Sigmoid colon (tissue), 7 donors: ENCODE results near the gene NRP2. TPM values are rescaled to one million over a fixed set of nuclear protein-coding genes. Genes with fewer than 3 reads are reported as not detected.
A peak's percentile ranks its signal among the peaks of the same experiment; 100 is the strongest.

Experiments
- DNase-seq: peaks from one replicate; pipeline ENCODE4 v3.0.0-alpha.2; 2019
- H3K27ac ChIP-seq, 4 donors: fragments of 200-600 bp; sonication (generic); one replicate each; pipeline ENCODE4 v1.5.1; 2016 to 2019; ENCODE audit warnings: mild to moderate bottlenecking in 1 of 4
- H3K27me3 ChIP-seq, 3 donors: fragments of 200-600 bp; sonication (generic); one replicate each; pipeline ENCODE4 v1.5.1; 2019; ENCODE audit warnings: mild to moderate bottlenecking in 1 of 3
- H3K36me3 ChIP-seq, 4 donors: fragments of 200-600 bp; sonication (generic); one replicate each; pipeline ENCODE4 v1.5.1; 2016 to 2019
- H3K4me1 ChIP-seq, 4 donors: fragments of 200-600 bp; sonication (generic); one replicate each; pipeline ENCODE4 v1.5.1; 2017 to 2019
- H3K4me3 ChIP-seq, 4 donors: fragments of 200-600 bp; sonication (generic); one replicate each; pipeline ENCODE4 v1.5.1; 2017 to 2019; ENCODE audit warnings: mild to moderate bottlenecking in 2 of 4, moderate library complexity in 1 of 4
- H3K9me3 ChIP-seq, 4 donors: fragments of 200-600 bp in 3 of 4; sonication (generic) in 3 of 4; one replicate each; pipeline versions ENCODE4 v1.5.1 to v1.6.1; 2013 to 2019
- CTCF ChIP-seq, 4 experiments: fragments of 450-650 bp in 3 of 4; fragments of 200-600 bp in 1 of 4; IDR thresholded peaks; one replicate each; pipeline ENCODE4 v1.5.1; 2016 to 2019; ENCODE audit warnings: antibody characterized with exemption in 4 of 4, mild to moderate bottlenecking in 3 of 4, moderate library complexity in 2 of 4
- EP300 ChIP-seq, 4 donors: sonication (generic); formaldehyde crosslinking; IDR thresholded peaks; one replicate each; pipeline ENCODE4 v1.6.1; 2017; ENCODE audit warnings: antibody characterized with exemption in 4 of 4
- POLR2A ChIP-seq, 2 donors: fragments of 450-650 bp; IDR thresholded peaks; one replicate each; pipeline ENCODE4 v1.6.1; 2016; ENCODE audit warnings: antibody characterized with exemption in 2 of 2, mild to moderate bottlenecking in 2 of 2, moderate library complexity in 2 of 2
- POLR2AphosphoS5 ChIP-seq, 4 donors: sonication (generic); formaldehyde crosslinking; IDR thresholded peaks; one replicate each; pipeline ENCODE4 v1.6.1; 2017; ENCODE audit warnings: antibody characterized with exemption in 4 of 4
- WGBS, 2 donors: extraction: QIAGEN DNeasy Blood & Tissue Kit; methylation state at CpG; one replicate each; pipeline ENCODE4 v1.1.7; 2013; 5-methylcytosine and 5-hydroxymethylcytosine counted together
- intact Hi-C: fragments of 100-400 bp; cut with DNase I; formaldehyde crosslinking; loops from one replicate; pipeline ENCODE4 v1.15.1; 2023
- polyA plus RNA-seq, 3 donors: library from polyadenylated mRNA; stranded (reverse); fragments of 200-250 nt; gene quantifications; one replicate each; pipeline ENCODE4 v1.2.3, GENCODE V29; 2013
- total RNA-seq, 4 donors: library from RNA; depleted of rRNA; stranded (reverse); fragments of >200 nt; gene quantifications; one replicate each; pipeline ENCODE4 v1.1.0, GENCODE V29; 2016
- donor health status: healthy with polysubstance abuse.
- donor health status: Bipolar disorder and iron deficiency.
- donor health status: healthy.

Gene NRP2
- total and polyA plus RNA-seq, 7 donors, result 2.5 to 348 (median 207) TPM

GRCh38 chr2:205706769-205707381, 24.6 kb downstream of the NRP2 start:
- H3K4me1 ChIP-seq, result peaks cover 0 to 100% (median 95%) of the 10 kb centered on the region in 4 donors
- intact Hi-C loops, result loop anchor here (2.0 kb wide), 1 partner anchor 22 kb away; no protein-coding TSS in a partner anchor
- DNase-seq, result peak; percentile 94
- H3K27me3 ChIP-seq, result no peaks in the 10 kb centered on the region
- TF ChIP-seq POLR2AphosphoS5 (IDR thresholded peaks at IDR 0.05), result peak; percentile 31 to 86 (median 75)
- TF ChIP-seq EP300 (IDR thresholded peaks at IDR 0.05), result peak in 1 of 4 donors; percentile 70
- TF ChIP-seq CTCF (IDR thresholded peaks at IDR 0.05), result no peak
- peak overlapping the region; percentile 94 to 99 (median 96) for H3K27ac ChIP-seq
- H3K9me3 ChIP-seq, result no peaks in the 10 kb centered on the region
- 36 to 68% methylated on average over 10 of the region's 10 CpGs for WGBS, 2 donors
- peaks cover 0 to 39% (median 9%) of the 10 kb centered on the region in 4 donors for H3K36me3 ChIP-seq
- peak overlapping the region in 2 of 4 donors; percentile 0 to 7 for H3K4me3 ChIP-seq

- intact Hi-C loops, result no loop called here
- peak overlapping the region in 2 of 4 donors; percentile 3 to 7 for H3K4me3 ChIP-seq
- peaks cover 0 to 25% (median 6%) of the 10 kb centered on the region in 4 donors for H3K36me3 ChIP-seq
- peaks cover 0 to 100% (median 95%) of the 10 kb centered on the region in 4 donors for H3K4me1 ChIP-seq
- H3K27me3 ChIP-seq, result no peaks in the 10 kb centered on the region
- no peak for TF ChIP-seq POLR2A (IDR thresholded peaks at IDR 0.05)
- no peak for TF ChIP-seq CTCF (IDR thresholded peaks at IDR 0.05)
- peak in 2 of 4 donors; percentile 63 to 90 for TF ChIP-seq EP300 (IDR thresholded peaks at IDR 0.05)
- TF ChIP-seq POLR2AphosphoS5 (IDR thresholded peaks at IDR 0.05), result peak; percentile 24 to 81 (median 68)
- 88 to 90% methylated on average over 11 of the region's 11 CpGs for WGBS, 2 donors
- peak overlapping the region; percentile 94 to 99 (median 96) for H3K27ac ChIP-seq
- peak; percentile 83 for DNase-seq
- no peaks in the 10 kb centered on the region for H3K9me3 ChIP-seq
Observed at GRCh38 chr2:205708231-205708631, 25.9 kb downstream of the NRP2 start.

DNA sequence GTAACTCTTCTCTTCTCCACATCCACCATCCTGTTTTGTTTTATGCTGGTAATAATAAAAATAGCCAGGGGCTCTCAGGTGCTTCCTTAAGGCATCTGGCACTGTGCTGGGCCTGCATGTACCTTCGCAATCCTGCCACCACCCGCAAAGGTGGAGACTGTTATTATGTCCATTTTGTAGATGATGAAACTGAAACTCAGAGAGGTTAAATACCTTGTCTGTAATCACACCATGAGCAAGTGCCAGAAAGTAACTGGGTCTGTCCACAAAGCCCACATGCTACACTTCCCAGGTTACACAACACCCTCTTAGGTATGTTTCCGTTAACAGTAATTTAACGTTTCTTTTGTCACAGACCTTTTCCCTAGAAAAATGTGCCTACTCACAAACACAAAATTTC, 27.0 kb downstream of the NRP2 start:
- no peaks in the 10 kb centered on the region for H3K9me3 ChIP-seq
- H3K4me1 ChIP-seq, result peaks cover 0 to 100% (median 95%) of the 10 kb centered on the region in 4 donors
- 89 to 90% methylated on average over 4 of the region's 4 CpGs for WGBS, 2 donors
- H3K4me3 ChIP-seq, result no peak overlapping the region
- intact Hi-C loops, result no loop called here
- H3K27ac ChIP-seq, result peak overlapping the region; percentile 94 to 99 (median 96)
- peaks cover 0 to 20% (median 6%) of the 10 kb centered on the region in 4 donors for H3K36me3 ChIP-seq
- DNase-seq, result no peak
- TF ChIP-seq POLR2AphosphoS5 (IDR thresholded peaks at IDR 0.05) (no peak), POLR2A (IDR thresholded peaks at IDR 0.05) (no peak), CTCF (IDR thresholded peaks at IDR 0.05) (no peak), EP300 (IDR thresholded peaks at IDR 0.05) (no peak)
- H3K27me3 ChIP-seq, result no peaks in the 10 kb centered on the region

DNA sequence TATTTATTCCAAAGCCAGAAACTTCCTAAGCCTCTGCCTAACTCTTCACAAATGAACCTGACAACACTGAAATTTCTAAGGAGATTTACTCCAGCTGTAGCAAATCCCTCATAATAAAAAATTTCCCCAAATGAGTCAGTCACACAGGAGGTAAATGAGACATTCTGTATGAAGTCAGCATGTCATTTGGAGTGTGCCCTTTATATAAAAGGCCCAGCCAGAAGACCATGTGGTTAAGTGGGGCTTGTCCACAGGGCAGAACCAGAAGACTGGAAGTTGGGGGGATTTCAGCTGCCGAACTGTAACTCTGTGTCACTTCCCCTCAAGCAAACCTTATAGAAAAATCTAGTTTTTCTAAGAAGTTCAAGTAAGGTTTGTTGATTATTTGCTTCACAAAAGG, 30.2 kb downstream of the NRP2 start:
- Histone ChIP-seq H3K9me3 (no peaks in the 10 kb centered on the region), H3K4me3 (no peak overlapping the region), H3K36me3 (peaks cover 0 to 27% (median 2%) of the 10 kb centered on the region in 4 donors), H3K27ac (peak overlapping the region; percentile 94 to 99 (median 96)), H3K27me3 (no peaks in the 10 kb centered on the region), H3K4me1 (peaks cover 0 to 100% (median 95%) of the 10 kb centered on the region in 4 donors)
- WGBS, 2 donors, result 40 to 46% methylated on average over 1 of the region's 1 CpG
- TF ChIP-seq POLR2AphosphoS5 (IDR thresholded peaks at IDR 0.05), result peak in 1 of 4 donors; percentile 29
- TF ChIP-seq CTCF (IDR thresholded peaks at IDR 0.05), result no peak
- TF ChIP-seq POLR2A (IDR thresholded peaks at IDR 0.05), result no peak
- no peak for TF ChIP-seq EP300 (IDR thresholded peaks at IDR 0.05)
- DNase-seq, result no peak
- intact Hi-C loops, result no loop called here
